GM21737 (cell line): ENCODE data around the gene SMYD3.

ENCODE experiments used
- ATAC-seq: cut with Tn5 transposase; IDR thresholded peaks from one replicate; pipeline ENCODE4 v1.9.1; 2021; ENCODE audit warnings: mild to moderate bottlenecking, moderate library complexity; ENCODE audit not compliant: unreplicated experiment

Gene SMYD3

GRCh38 chr1:246001142-246001836 is 505.8 kb downstream of the SMYD3 start:
- no peak for ATAC-seq

GRCh38 chr1:246000638-246001015 is 506.5 kb downstream of the SMYD3 start:
- ATAC-seq = no peak

DNA sequence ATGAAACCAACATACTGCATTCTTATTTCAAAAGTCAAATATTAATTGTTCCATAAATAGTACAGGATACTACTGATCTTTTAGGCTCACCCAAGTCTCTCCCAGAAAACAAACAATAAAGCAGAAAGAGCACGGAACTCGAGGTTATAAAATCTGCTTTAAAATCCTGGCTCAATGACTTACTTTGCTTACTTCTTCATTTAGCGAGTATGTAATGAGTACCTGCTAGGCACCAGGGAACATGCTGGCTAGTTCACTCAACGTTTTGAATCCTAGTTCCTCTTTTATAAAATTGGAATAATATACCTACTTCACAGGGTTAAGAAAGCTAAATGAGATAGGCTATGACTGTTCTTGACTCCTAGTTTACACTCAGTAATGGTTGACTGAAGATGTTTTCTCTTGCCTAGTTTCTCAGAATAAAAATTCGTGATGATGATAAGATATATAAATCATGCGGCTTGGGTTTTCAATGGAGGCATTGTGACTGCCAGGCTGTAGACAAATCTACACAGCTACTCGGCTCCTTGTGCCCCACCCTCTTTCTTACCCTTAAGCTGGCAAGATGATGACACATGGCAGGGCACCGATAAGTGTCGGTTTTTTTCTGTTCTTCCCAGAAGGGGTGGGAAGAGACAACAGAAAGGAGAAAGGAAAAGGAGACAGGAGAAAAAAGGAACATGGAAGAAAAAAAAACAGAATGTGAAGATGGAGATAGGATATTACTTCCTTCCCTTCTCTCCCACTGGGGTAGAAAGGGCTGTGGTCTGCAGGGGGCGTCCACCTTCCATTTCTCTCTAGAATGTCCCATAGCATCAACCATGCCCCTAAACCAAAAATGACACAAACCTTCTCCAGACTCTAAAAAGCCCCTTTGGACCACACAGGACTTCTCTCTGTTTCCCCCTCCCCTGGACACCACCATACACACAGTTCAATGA is 507.1 kb downstream of the SMYD3 start:
- no peak for ATAC-seq

GRCh38 chr1:245997471-245998258 is 509.4 kb downstream of the SMYD3 start:
- ATAC-seq = no peak

GRCh38 chr1:245996811-245997210 is 510.3 kb downstream of the SMYD3 start:
- no peak for ATAC-seq

- ATAC-seq = no peak
Observed at GRCh38 chr1:245995474-245995873, 511.6 kb downstream of the SMYD3 start.

DNA sequence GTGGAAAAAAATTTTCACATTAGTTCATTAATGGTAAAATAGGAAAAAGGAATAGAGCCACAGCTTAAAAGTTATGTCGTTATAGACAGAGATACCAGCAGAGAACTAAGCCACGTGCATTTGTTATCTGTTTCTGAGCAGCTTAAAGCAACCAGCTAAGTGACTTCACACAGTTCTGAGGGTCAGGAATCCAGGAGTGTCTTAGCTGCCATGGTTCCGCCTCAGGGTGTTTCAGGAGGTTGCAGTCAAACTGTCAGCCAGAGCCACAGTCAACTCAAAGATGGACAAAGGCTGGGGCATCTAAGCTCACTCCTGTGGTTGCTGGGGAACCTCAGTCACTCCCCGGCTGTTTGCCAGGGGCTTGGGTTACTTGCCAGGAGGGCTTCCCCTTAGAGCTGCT is 515.8 kb downstream of the SMYD3 start:
- no peak for ATAC-seq

- ATAC-seq = no peak
Observed at GRCh38 chr1:245990315-245991022, 516.6 kb downstream of the SMYD3 start.

- no peak for ATAC-seq
Observed at GRCh38 chr1:245988393-245989078, 518.5 kb downstream of the SMYD3 start.

DNA sequence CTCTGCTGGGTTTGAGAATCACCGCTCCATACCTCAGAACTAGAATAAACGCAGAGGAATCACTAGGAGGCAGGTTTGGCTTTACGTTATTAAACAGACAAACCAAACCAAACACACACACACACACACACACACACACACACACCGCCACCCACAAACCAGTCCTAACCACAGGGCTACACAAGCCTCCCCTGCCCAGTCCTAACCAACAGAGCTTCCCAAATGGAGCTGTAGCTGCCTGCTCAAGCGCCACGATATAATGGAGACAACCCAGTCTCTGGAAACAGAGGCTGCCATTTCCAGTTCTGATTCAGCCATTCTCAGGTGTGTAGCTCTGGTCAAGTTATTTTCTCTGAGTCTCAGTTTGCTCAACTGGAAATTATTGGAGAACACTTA is 519.1 kb downstream of the SMYD3 start:
- no peak for ATAC-seq

GRCh38 chr1:245987577-245987976 is 519.5 kb downstream of the SMYD3 start:
- ATAC-seq = no peak

DNA sequence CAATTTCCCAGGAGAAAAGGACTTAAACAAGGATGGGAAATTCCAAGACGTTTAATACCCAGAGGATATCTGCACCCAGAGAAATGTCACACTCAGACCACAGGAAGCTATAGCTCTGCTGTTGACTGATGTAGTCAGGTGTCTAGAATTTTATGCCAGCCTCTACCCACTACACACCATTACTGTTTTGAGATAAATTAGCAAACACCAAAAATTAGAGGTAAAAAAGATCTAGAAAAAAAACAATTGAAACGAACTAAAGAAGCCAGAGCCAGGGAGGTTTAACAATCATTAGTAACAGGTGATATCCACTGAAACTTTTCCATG is 519.9 kb downstream of the SMYD3 start:
- no peak for ATAC-seq

DNA sequence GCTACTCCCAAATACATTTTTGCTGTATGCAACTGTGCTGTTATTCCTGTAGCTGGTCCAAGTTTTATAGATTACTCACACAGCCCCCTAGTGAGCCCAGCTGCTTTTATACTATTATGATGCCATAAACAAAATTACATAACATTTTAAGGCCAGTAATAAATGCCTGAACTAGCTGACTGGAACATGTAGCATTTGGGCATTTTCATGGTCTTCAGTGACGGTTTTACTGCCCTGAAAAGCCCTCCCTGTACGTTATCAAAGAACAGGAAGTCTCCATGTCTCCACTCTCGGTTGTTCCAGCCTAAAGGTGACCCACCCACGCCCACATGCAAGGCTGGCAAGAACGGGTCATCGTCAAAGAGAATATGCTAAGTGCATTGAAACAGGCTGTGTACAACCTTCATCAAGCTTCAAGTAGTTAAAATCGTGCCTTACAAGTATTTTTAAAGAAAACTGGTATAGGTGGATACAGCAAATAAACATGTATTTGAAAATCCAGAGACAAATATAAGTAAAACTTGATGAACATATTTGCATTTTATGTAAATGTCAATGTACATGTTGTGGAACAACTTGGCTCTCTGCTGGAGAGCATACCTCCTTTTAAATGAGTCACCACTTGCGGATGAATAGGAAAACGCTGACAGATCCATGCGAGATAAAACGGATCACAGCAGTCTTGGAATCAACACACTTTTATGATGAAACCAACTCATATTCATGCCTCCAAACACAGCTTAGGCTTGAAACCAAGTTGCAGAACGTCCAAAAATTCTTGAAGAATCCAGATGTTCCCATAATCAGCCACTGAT is 520.5 kb downstream of the SMYD3 start:
- ATAC-seq = no peak

DNA sequence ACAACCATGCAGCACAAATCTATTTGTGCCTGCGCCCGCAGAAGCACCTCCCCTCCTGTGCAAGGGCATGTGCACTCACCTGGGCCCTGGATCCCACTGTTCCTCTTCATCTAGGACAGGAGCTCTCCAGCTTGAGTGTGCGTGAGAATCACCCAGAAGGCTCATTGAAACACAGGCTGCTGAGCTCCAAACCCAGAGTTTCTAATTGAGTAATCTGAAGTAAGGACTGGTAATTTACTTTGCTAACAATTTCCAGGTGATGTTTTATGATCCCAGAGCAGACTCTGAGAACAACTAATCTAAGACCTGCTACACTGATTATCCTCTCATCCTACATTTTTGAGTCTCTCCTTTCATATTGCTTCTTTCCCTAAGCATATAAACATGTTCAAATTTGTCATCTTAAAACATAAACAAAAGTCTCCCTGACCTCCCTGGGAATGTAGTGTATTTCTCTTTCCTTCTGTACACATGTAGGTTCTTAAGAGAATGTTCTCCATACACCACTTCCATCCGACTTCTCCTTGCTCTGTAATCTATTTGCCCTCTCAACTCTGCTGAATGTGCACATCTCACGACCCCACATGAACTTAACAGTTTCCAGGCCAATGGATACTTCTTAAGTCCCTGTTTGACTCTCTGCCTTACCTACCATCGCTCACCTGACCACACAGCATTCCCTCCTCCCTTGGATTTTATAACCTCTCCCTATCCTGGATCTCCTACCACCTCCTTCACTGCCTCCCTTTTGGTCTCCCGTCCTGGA is 522.5 kb downstream of the SMYD3 start:
- no peak for ATAC-seq

DNA sequence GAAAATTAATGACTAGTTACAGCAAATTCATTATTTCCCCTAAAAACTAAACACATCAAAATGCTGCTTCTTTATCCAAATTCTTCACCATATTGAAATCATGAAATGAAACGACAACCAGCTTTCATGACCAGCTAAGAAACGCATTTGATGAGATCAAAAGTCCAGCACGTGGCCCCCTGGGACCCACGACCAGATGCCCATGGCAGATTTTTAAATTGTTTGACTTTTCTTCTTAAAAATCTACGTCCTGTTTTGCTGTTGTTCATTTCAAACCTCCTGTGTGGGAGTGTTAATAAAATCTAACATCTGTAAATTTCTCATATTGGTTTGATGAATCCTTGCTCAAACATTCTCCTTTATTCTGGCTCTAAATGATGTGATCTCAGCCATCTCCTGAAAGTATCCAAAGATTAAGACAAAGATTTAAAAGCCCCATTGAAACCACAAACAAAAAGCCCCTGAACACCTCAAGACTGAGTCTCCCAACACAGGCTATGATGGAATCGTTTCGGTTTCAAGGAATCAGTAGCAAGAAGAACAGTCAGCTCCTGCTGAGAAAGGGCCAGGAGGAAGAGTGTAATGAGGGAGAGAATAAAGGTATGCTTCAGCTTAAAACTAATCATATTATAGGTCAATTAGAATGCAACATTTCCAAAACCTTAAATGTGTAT is 523.6 kb downstream of the SMYD3 start:
- no peak for ATAC-seq

DNA sequence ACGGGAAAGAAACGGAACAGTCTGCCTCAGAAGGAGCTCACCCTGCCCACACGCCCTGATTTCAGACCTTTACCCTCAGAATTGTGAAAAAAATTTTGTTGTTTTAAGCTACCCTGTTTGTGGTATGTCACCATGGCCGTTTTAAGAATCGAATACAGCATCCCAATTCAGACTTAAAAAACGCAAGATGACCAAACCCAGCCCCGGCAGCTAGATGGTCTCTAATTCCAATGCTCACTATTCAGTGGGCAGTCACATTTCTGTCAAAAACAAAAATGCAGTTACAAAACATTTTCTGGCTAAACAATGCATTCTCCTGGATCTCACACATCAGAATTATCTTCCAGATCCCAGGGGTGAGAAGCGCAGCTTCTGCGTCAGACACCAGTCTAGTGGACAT is 527.5 kb downstream of the SMYD3 start:
- ATAC-seq = no peak

- ATAC-seq = no peak
Observed at GRCh38 chr1:245978915-245979314, 528.2 kb downstream of the SMYD3 start.

DNA sequence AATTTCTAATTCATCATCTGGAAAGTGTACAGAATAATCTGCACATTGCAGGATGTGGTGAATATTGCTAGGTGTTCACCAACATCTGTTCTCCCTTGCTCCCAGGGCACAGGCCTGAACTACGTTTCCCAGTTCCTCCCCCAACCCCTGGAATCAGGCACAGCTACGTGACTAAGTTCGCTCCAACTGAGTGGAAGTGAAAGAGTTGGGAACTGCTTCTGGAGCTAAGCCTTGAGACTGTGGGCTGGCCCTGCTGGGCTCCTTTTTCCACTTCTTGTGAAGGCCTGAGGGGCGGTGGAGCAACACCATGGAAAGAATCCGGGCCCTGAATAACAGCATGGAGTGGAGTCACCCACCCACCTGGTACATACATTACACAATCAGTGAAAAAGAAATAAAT is 534.6 kb downstream of the SMYD3 start:
- no peak for ATAC-seq
